SU-DHL-6 (cell line): ENCODE results near the gene SLF2.

ENCODE experiments used
- H2AFZ ChIP-seq: fragments of 200-600 bp; sonication (generic); 2 replicates; pipeline ENCODE4 v1.6.1; 2014; ENCODE audit warnings: low read depth, mild to moderate bottlenecking, moderate library complexity, mixed read lengths, antibody characterized with exemption, low read length; ENCODE audit not compliant: severe bottlenecking
- H3F3A ChIP-seq: fragments of 200-600 bp; shearing (Covaris generic); 2 replicates; pipeline ENCODE4 v1.6.0; 2016; ENCODE audit warnings: antibody characterized with exemption, mild to moderate bottlenecking; ENCODE audit not compliant: insufficient read depth
- H3K27ac ChIP-seq: fragments of 200-600 bp; sonication (generic); 2 replicates; pipeline ENCODE4 v1.5.1; 2016; ENCODE audit warnings: low read depth, mild to moderate bottlenecking, low read length, moderate library complexity, mixed read lengths
- H3K27me3 ChIP-seq: fragments of 200-600 bp; sonication (generic), shearing (Covaris generic); 2 replicates; pipeline ENCODE4 v1.6.0; 2014; ENCODE audit warnings: mild to moderate bottlenecking, low read length
- H3K36me3 ChIP-seq: fragments of 200-600 bp; sonication (generic); 2 replicates; pipeline ENCODE4 v1.6.1; 2014; ENCODE audit warnings: mild to moderate bottlenecking, low read length, mixed read lengths
- H3K4me2 ChIP-seq: fragments of 300-600, 200-600 bp; shearing (Covaris generic), sonication (generic); 2 replicates; pipeline ENCODE4 v1.6.0; 2014; ENCODE audit warnings: low read length, low read depth, mild to moderate bottlenecking; ENCODE audit not compliant: poor library complexity, severe bottlenecking
- H3K4me3 ChIP-seq: fragments of 200-600 bp; sonication (generic); 2 replicates; pipeline ENCODE4 v1.5.1; 2014; ENCODE audit warnings: antibody characterized with exemption, low read length, mild to moderate bottlenecking, mixed read lengths; ENCODE audit not compliant: insufficient read depth, poor library complexity, severe bottlenecking
- H3K79me2 ChIP-seq: fragments of 200-600 bp; sonication (generic); 2 replicates; pipeline ENCODE4 v1.6.1; 2014; ENCODE audit warnings: mild to moderate bottlenecking, low read length, moderate library complexity; ENCODE audit not compliant: insufficient read depth
- H3K9ac ChIP-seq: fragments of 200-600 bp; sonication (generic); 2 replicates; pipeline ENCODE4 v1.7.0; 2014; ENCODE audit warnings: mild to moderate bottlenecking, low read length
- H3K9me2 ChIP-seq: fragments of 200-600 bp; sonication (generic); replicated peaks from 2 replicates; pipeline ENCODE4 v1.6.1; 2014; ENCODE audit warnings: low read length; ENCODE audit not compliant: insufficient read depth
- H3K9me3 ChIP-seq: fragments of 200-600 bp; sonication (generic); 2 replicates; pipeline ENCODE4 v1.6.1; 2014; ENCODE audit warnings: low read length, mixed read lengths; ENCODE audit not compliant: insufficient read depth
- H4K20me1 ChIP-seq: fragments of 200-600 bp; sonication (generic); 2 replicates; pipeline ENCODE4 v1.6.1; 2014; ENCODE audit warnings: low read depth, mild to moderate bottlenecking, antibody characterized with exemption, low read length, moderate library complexity, mixed read lengths
- EZH2phosphoT487 ChIP-seq: fragments of 200-600 bp; sonication (generic), shearing (Covaris generic); conservative IDR thresholded peaks from 2 replicates; pipeline ENCODE4 v1.6.1; 2018; ENCODE audit warnings: mild to moderate bottlenecking, antibody characterized with exemption, low read length, moderate library complexity, mixed read lengths
- TF ChIP-seq, protein P1 (sequence below): fragments of 200-600 bp; sonication (generic); IDR thresholded peaks from one replicate; pipeline ENCODE4 v1.5.1; 2017; ENCODE audit warnings: antibody characterized with exemption, mild to moderate bottlenecking, low read length, moderate library complexity; ENCODE audit not compliant: insufficient read depth, poor library complexity, severe bottlenecking

The SLF2 gene

DNA sequence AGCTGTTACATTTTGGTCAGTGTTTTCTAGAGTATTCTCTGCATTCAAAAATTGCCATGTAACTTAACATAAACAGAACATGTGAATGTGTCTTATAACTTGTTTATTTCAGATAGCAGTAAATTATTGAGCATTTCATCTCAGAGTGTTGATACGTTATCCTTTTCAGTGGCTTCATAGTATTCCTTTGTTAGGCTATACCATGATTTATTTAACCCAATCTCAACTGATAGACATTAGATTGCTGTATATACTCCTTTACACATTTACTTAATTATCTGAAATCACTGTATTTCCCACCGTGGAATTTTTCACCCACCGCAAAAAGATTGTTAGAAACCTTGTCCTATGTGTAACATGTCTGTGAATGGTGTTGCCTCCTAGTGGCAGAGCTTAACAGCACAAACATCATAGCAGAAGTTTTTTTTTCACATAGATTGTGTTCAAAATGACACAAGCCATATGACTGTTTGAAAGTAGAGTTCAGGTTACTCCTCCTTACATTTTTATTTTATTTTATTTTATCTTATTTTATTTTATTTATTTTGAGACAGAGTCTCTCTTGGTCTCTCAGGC lies 21.4 kb downstream of the SLF2 start:
- no peaks in the 10 kb centered on the region for H3K9me3 ChIP-seq
- H3F3A ChIP-seq, result peaks cover 6% of the 10 kb centered on the region; the same call in 1 of the 2 replicates
- H3K9ac ChIP-seq, result no peak overlapping the region
- H3K36me3 ChIP-seq, result peaks cover 56% of the 10 kb centered on the region
- H3K27ac ChIP-seq, result no peak overlapping the region
- no peaks in the 10 kb centered on the region for H4K20me1 ChIP-seq
- H3K79me2 ChIP-seq, result no peaks in the 10 kb centered on the region
- H3K4me2 ChIP-seq, result no peak overlapping the region
- H3K4me3 ChIP-seq, result no peak overlapping the region
- no peak for TF ChIP-seq EZH2phosphoT487
- TF ChIP-seq, protein P1, sequence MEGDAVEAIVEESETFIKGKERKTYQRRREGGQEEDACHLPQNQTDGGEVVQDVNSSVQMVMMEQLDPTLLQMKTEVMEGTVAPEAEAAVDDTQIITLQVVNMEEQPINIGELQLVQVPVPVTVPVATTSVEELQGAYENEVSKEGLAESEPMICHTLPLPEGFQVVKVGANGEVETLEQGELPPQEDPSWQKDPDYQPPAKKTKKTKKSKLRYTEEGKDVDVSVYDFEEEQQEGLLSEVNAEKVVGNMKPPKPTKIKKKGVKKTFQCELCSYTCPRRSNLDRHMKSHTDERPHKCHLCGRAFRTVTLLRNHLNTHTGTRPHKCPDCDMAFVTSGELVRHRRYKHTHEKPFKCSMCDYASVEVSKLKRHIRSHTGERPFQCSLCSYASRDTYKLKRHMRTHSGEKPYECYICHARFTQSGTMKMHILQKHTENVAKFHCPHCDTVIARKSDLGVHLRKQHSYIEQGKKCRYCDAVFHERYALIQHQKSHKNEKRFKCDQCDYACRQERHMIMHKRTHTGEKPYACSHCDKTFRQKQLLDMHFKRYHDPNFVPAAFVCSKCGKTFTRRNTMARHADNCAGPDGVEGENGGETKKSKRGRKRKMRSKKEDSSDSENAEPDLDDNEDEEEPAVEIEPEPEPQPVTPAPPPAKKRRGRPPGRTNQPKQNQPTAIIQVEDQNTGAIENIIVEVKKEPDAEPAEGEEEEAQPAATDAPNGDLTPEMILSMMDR, result peak; percentile 43
- H3K9me2 ChIP-seq, result no peaks in the 10 kb centered on the region
- no peak overlapping the region for H2AFZ ChIP-seq
- H3K27me3 ChIP-seq, result no peaks in the 10 kb centered on the region

DNA sequence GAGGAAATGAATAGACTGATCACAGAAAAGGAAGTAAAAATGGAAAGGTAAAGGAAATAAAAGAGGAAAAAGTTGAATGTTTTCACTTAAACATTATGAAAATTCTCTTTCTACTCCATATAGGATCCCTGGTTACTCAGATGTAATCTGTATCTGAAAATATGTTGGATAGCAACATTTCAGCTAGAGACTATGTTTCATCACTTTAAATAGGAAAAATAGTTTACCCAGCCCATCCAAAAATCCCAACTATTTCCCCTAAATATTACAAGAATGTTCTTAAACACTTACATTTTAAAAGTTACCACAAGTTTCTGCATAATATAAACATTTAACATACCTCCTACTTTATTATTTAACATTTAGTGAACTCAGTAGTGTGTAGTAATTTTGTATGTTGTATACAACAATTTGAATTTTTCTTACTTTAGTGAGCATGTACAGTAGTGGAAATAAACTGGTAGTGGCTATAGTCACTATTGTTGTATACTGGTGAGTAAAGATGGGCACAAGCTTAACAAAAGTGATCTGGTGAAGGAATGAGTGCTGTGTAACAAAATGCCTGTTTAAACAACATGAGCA lies 27.1 kb downstream of the SLF2 start:
- no peaks in the 10 kb centered on the region for H3K9me3 ChIP-seq
- no peak overlapping the region for H3K4me3 ChIP-seq
- H3K9ac ChIP-seq, result no peak overlapping the region
- H3K27me3 ChIP-seq, result no peaks in the 10 kb centered on the region
- H3K4me2 ChIP-seq, result no peak overlapping the region
- no peaks in the 10 kb centered on the region for H3K79me2 ChIP-seq
- TF ChIP-seq, protein P1, result no peak
- TF ChIP-seq EZH2phosphoT487, result no peak
- no peak overlapping the region for H2AFZ ChIP-seq
- no peaks in the 10 kb centered on the region for H3K9me2 ChIP-seq
- no peak overlapping the region for H3K27ac ChIP-seq
- H4K20me1 ChIP-seq, result no peaks in the 10 kb centered on the region
- H3F3A ChIP-seq, result peaks cover 3% of the 10 kb centered on the region; the same call in 1 of the 2 replicates
- peaks cover 40% of the 10 kb centered on the region for H3K36me3 ChIP-seq

DNA sequence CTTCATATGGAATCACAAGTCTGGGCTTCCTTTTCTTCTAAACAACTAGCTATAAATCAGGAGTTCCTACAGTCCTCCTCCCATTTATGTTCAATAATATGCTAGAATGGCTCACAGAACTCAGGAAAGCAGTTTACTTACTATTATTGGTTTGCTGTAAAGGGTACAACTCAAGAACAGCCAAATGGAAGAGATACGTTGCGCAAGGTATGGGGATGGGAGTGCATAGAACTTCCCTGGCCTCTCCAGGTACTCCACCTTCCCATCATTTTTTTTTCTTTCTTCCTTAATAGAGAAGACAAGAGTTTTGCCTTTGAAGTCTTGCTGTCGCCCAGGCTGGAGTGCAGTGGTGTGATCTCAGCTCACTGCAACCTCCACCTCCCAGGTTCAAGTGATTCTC lies 29.5 kb downstream of the SLF2 start:
- Histone ChIP-seq H2AFZ (no peak overlapping the region), H3K4me3 (no peak overlapping the region), H3K79me2 (no peaks in the 10 kb centered on the region), H4K20me1 (no peaks in the 10 kb centered on the region), H3K4me2 (no peak overlapping the region), H3K27me3 (no peaks in the 10 kb centered on the region), H3F3A (peaks cover 9% of the 10 kb centered on the region; the same call in 1 of the 2 replicates), H3K36me3 (peaks cover 62% of the 10 kb centered on the region), H3K9ac (no peak overlapping the region), H3K9me3 (no peaks in the 10 kb centered on the region), H3K9me2 (no peaks in the 10 kb centered on the region), H3K27ac (no peak overlapping the region)
- no peak for TF ChIP-seq EZH2phosphoT487
- TF ChIP-seq, protein P1, result no peak
